Activated CD4-positive, alpha-beta T cell treated with anti-CD3 and anti-CD28 coated beads, Interleukin-10, Interleukin-2, amounts not matched to agents 100 ng/mL and 50 ng/mL, durations not matched to agents 16 hours and 8 hours (primary cell): Measurements from ENCODE around the gene CFAP92.

Source experiments
- DNase-seq: peaks from one replicate; pipeline ENCODE4 v3.0.0-alpha.2; 2020

Gene CFAP92, protein sequence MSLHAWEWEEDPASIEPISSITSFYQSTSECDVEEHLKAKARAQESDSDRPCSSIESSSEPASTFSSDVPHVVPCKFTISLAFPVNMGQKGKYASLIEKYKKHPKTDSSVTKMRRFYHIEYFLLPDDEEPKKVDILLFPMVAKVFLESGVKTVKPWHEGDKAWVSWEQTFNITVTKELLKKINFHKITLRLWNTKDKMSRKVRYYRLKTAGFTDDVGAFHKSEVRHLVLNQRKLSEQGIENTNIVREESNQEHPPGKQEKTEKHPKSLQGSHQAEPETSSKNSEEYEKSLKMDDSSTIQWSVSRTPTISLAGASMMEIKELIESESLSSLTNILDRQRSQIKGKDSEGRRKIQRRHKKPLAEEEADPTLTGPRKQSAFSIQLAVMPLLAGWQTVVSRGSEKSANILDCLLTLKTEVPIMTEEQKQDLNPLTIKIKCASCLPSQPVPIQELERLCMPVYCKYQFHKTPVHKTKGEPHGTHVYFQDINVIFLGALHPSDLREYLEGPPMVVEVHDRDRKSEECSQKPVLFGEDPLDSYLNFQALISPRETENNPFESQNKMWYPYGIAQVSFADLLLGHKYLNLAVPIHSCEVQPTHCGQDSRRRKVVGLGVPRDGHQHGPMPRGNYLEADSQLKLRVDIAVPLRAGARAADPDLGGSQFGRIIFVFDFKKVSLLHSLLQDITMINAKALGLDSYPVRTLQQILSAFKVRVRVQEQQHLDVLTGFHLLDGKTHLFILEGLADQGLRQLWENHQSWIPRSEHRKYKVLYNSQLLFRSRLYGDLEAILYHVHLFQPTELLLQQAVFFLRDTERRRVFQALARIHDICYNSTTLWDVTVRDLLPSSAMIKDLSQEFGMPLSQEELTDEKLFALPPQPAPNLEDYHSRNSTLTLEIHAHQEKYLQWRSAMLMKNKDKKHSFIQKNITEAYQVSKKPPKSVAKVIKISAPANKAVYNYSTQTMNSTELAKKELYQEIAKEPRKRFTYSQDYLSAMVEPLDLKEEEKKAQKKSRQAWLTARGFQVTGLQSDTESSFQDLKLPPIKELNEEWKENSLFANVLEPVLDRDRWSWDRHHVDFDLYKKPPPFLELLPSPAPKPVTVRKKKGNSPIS

DNA sequence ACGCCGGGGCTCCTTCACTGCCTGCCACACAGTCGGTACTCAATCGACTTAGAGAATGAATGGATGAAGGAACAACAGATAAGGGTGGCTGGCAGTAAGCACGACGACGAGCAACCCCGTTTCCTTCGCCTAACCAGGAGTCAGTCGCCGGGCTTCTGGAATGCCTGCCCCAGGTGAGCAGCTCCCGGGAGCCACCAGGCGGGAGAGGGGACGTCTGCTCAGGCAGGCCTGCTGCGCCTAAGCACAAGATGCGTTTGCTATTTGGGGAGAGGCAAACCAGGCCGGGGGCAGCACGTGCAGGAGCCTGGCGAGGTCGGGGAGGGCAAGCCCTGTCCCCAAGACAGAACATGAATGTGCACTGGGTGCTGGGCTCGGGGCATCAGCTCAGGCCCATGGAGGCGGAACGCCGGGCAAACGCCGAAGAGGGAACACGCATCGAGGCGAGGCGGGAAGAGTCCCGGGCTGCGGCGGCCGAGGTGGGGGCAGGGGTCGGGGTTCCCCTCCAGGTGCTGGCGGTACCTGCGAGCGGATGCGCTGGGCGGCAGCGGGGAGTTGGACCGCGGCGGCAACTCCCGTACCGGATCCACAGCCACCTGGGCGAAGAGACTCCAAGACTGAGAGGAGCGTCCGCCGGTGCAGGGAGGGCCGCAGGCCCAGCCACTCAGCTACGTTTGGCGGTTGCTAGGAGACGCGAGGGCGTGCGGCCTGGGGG is at the start of gene CFAP92:
Gene CFAP92, minus strand, starts transcription at position 616 of the 712 bp plus-strand sequence. CDS start 772 bp downstream, outside the sequence.
- DNase-seq, result peak; percentile 88

DNA sequence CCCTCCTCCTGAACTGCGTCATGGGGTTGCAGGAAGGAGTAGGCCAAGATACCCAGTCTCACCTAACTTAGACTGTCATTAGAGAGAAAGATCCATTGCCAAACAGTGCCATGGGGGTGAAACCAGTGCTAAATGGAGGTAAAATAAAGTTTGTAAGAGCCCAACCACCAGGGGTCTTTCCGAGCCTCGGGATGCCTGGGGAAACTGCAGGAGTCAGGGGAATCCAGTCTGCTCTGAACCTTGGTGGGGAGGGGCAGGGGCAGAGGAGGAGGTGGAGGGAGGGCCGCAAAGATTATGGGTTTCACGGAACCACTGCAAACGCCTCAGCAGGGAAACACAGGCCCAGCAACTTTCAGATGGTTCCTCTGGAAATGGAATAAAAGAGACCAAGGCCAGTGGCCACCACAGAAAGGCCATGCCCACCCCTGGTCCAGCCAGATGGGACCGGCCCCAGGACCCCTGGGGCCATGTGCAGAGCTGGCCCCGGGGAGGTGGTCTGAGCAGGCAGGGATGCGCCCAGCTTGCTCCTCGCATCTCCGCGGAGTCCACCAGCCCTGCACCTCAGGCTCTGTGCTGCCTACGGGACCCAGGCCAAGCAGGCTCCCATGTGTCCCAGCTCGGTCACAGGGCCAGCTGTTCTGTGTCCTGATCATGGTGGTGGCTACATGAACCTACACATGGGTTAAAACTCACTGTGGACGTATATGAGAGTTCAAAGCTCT is 46.9 kb upstream of the CFAP92 start:
- no peak for DNase-seq

DNA sequence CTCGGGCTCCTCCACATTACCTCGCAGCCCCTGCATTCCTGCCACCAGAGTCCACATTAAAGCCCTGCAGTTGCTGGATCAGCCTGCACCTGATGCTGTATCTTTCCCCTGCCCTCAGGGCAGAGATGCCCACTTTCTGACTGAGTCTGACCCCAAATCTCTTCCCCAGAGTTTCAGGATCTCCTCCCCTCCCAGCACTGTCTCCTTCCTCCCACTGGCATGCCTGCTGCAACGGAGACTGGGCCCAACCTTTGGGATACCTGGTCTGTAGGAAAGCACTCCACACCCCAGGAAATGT is 46.1 kb upstream of the CFAP92 start:
- DNase-seq, result no peak

DNA sequence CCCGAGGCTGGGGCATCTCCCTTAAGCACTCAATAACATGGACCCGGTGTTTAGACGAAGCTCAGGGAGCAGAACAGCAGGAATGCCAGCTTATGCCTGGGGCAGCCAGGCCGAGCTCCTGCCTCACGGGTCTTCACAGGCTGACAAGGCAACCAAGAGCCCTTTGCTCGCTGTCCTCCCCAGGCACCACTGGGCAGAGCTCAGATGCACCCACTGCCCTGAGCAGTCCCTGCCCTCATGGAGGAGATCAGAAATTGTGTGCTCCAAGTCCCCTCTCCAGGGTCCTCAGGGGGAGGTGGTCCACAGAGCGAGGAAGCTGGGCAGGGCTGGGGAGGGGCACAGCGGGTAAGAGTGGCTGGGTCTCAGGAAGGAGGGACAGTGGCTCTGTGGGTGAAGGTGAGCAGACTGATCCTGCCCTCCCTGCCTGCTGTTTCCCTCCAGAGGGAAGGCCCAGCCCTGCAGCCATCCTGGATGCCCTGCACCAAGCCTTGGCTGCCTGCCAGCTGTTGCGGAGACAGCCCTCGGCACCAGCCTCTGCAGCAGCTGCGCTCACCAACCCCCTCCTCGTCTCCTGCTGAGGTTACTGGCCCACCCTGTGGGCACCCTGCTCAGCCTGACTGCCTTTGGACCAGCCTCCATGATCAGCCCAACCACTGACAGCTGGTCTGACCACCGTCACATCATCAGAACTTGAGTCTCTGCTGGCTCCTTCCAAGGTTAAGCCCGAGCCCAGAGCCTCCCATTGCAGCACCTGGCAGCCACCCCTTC is 45.6 kb upstream of the CFAP92 start:
- DNase-seq, result no peak

DNA sequence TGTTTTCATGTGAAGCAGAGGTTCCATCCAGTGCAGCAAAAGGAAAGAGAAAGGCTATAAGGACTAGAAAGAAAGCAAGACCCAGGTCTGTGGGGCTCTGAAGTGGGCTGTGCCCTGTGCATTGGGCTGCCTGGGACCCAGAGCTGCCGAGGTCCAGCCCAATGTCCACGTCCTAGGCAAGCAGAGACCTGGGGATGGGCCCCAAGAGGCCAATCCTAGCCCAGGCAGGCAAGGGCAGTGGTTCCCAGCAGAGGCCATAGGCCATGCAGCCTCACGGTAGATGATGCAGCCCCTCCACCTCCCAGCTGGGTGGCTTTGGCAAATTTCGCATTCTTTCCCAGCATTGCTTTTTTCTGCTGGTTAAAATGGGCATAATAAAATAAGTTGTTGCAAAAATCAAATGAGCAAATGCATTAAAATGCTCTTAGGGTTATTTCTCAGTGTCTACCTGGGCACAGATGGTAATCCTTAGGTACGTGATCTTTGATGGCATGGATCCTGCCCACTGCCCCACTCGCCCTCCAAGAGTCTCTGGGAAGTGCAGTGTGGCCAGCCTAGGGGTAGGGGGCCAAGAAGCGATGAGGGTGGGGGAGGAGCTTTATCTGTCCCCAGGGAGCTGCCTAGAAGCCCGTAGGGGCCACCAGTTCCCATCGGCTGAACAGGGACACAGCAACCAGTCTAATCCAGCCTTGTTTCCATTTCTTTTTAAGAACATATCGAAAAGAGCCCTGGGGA is 44.4 kb upstream of the CFAP92 start:
- DNase-seq, result no peak

DNA sequence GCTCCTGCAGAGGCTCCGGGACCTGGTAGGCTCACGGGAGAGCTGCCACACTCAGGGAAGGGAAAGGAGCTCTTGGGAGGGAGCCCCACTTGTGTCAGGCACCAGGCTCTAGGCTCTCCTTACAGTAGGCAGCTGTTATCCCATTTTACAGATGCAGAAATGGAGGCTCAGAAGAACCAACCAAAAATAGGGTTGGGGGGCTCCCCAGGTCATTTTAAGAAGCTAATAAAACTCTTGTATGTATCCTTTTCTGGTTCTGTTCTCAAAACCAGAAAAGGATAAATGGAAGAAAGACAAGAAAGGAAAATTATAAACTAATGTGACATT is 43.2 kb upstream of the CFAP92 start:
- DNase-seq, result no peak

DNA sequence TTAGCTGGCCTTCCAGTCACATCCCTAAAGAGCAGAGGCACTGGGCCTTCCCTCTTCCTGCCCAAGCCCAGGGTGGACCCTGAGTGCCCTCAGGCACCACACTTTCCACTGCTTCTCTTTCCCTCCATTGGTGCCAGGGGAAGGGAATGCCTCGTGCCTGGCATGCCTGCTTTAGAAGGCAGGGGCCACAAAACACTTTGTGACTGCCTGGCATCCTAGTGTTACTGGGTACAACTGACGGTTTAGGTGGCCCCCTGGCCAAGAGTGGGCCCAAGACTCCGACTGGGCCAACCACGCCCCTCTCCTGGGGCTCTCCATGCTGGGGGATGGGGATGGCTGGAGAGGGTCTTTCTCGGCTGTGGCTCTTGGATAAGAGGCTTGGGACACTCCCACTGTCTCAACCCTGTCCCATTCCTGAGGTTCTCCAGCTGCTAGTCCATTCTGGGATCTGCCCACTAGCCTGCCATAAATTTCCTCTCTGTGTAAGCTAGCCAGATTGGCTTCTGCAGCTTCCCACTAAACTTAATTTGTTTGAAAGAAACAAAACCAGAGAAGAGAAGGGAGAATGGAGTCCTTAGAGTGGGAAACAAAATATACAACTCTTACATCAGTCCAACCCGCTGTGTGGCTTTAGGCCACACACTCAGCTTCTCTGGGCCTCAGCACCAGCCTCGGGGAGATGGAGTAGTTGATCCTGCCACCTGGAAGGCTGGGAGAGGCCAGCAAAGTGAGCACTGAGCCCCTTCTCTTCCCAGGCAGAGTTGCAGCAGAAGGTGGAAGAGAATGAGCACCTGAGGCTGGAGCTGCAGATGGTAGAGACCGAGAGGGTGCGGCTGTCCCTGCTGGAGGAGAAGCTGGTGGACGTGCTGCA is 42.6 kb upstream of the CFAP92 start:
- DNase-seq, result no peak

DNA sequence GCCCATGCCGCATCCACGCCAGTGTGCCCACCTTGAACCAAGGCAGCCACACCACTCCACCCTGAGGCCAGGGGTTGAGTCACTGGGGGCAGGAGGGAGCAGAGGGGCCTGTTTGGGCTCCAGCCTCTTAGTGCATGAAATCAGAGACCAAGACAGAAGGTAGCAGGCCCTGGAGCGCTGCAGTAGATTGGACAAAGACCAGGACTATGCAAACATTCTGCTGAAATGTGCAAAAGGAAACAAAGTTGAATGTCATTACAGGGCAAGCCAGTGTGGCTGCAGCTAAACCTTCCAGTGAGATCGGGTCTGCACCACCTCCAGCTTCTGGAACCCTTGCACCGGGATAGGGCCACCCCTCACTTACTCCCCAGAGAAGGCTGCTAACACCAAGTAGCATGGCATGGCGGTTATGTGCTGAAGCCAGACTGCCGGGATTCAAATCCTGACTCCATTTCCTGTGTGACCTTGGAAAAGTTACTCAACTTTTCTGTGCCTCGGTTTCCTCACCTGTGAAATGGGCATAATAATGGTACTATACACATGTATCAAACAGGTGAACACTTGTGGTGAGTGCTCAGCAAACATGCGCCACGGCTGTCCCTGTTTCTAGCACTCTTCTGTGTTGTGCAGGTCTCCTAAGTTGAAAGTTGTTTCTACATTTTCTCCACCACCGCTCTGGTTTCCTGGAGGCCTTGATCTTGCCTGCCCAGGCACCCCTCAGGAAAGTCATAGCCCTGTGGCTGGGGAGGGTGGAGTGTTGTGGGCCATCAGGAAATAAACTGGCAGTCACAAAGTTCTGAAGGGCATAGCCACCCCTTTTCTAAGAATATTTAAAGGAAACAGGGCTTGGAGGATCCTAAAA is 41.7 kb upstream of the CFAP92 start:
- no peak for DNase-seq

DNA sequence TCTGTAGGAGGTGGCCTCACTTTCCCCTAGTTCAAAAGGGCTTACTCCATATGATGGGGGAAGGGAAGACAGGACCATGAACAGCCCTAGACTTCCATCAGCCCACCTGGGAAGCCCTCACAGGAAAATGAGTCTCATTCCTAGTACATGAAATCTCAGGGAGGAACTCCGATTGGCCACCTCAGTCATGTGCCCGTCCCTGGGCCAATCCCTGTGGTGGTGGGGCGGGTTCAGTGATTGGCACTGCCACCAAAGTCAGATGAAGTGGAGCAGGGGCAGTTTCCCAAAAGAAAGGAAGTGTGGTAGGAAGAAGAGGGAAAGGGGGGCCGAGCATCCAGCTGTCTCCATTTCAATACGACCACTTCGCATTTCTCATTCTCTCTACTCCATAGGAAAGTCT is 40.8 kb upstream of the CFAP92 start:
- DNase-seq, result no peak

DNA sequence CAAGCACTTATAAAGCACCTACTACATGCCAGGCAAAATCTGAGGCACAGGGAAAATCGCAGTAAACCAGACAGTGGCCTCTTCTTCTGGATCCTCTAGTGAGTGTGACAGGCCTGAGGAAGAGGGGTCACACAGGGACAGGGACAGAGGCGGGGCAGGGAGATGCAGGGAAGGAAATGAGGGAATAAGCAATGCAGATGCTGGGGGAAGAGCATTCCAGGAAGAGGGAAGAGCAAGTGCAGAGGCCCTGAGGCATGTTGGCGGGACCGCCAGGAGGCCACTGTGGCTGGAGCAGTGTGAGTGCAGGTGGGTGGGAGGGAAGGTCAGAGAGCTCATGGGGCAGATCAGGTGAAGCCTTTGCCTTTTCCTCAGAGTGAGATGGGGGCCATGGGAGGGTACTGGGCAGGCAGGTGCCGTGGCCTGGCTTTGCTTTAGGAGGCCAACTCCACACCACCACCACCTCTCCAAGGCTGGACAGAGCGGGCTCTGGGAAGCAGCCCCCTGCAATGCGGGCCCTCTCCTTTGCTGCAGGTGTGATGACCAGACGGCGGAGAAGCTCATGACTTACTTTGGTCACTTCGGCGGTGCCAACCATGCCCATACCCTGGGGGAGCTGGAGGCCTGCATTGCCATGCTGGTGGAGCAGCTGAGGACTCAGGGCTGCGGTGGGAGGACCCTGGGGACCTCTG is 39.9 kb upstream of the CFAP92 start:
- no peak for DNase-seq

DNA sequence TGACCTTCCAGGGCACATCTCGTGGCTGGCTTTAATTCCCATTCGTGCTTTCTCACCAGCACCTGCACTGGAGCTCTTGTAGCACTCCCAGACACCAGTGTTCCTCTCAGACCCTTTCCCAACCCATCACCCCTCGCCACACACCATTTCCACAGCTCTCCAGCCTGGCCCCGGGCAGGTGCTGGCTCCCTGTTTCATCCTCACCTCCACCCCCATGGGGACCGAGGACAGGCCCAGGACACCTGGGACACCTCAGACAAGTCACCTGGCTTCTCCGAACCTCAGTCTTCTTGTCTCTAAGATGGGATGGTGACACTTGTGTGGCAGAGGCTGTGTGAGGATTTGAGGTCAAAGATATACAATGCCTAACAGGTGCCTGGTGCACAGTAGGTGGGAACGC is 39.3 kb upstream of the CFAP92 start:
- DNase-seq, result no peak

DNA sequence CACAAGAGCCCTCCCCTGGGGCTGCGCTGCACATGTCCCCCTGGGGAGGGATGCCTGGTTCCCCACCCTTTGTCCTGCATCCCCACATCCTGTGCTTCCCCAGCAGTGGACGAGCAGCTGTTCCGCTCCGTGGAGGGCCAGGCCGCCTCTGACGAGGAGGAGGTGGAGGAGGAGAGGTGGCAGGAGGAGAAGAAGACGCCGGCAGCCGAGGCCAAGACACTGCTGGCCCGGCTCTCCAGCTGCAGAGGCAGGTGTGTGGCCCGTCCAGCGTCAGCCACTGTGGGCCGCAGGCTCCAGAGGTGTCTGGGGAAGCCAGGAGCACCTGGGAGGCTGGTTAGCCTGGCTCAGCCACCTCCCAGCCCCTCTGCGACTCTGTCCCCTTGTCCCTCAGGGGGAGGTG is 38.8 kb upstream of the CFAP92 start:
- no peak for DNase-seq

DNA sequence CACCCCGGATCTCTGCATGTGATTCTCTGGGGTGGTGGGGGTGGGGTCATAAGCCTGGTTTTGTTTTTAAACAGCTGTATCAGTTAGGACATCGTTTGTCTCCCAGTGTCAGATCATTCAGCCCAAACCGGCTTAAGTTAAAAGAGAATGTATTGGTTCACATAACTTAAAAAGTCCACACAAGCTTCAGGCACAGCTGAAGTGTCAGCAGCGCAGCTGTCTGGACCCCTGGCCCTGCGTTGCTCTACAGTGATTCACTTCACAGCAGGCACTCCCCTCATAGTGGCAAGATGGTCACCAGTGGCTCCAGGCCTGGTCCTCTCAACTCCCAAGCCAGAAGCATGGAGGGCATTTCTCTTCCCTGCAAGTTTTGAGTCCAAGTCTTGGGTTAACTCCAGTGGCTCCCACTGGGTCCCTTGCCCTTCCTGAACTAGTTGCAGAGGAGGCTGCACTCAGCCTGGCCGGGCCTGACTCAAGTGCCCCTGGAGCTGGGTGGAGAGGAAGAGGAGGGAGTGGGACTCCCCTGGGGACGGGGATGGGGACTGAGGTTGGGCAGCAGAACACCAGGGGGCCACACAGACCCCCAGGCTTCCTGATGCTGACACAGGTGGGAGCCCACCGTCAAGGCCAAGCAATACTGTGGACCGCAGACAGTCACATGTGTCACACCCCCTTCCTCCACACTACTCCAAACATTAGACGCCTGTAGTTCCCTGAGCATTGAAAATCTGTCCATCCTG is 37.8 kb upstream of the CFAP92 start:
- DNase-seq, result no peak

DNA sequence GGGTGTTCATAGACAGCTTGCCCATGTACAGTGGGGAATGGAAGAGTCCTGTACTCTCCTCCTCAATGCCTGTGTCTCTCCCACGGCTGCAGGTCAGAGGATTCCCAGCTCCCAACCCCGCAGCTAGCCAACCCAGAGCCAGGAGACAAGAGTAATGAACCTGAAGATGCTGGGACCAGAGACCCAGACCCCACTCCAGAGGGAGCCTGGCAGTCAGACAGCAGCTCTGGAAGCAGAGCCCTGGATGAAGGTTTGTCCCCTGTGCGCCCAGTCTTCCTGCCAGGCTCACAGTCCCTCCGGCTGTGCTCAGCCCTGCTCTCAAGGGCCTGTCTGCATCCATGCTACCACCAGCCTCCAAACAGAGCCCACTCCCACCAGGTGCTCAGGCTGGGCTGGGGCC is 36.7 kb upstream of the CFAP92 start:
- no peak for DNase-seq

DNA sequence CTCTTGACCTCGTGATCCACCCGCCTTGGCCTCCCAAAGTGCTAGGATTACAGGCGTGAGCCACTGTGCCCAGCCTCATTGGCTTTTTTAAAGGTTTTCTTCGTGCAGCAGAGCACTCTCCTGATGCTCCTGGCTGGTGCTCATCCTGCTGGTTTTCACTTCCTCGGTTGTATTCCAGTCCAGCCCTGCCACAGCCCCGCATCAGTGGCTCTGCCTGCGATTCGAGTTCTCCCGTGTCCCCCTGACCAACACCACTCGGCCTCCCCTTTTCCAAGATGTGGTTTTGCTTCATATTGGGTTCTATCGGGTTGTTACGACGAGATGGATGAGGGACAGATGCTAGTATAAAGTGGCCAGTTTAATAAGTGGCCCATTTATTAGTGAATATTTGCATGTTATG is 35.0 kb upstream of the CFAP92 start:
- DNase-seq, result no peak

DNA sequence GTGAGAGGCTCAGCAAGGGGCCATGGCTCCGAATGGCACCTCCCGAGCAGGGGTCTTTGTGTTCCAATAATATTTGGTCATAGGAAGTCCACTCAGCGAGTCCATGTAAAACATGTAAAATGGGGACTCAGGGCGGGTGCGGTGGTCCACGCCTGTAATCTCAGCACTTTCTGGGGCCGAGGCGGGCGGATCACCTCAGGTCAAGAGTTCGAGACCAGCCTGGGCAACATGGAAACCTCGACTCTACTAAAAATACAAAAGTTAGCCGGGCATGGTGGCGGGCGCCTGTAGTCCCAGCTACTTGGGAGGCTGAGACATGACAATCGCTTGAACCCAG is 33.6 kb upstream of the CFAP92 start:
- no peak for DNase-seq

DNA sequence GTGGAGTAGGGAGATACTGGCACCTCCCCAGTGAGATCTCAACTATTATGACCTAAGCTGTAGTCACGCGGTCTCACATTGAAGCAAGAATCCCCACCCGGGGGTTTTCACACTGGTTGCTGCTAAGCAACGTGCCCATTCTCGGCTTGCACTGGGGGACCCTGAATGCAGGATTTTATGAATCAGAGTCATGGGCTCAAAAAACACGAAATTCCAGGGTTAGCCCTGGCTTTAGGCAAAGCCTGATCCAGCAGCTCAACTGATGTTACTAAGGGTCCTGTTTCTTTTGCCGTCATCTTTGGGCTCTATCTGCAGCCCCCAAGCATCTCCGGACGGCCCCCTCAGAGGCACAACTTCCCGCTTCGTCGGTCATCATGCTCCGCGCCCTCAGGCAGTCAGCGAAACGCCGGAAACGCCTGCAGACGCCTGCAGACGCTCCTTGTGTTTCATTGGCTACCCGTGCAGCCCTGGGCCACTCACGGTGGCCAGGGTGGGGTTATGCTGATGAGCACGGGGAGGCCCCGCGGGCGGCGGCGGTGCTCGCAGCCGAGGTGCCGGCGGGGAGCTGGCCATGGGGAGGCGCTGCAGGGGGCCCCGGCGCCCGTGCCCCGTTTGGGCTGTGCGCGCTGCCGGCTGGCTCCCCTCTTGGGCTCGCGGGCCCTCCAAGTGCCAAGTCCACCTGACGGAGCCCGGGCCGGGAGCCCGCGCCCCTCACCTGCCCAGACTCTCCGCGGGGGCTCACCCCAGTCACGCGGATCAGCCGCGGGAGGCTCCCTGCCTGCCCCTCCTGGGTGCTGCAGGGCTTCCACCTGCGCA is 33.1 kb upstream of the CFAP92 start:
- DNase-seq, result peak; percentile 95
